Neural progenitor cell (in vitro differentiated cells): Measurements from ENCODE around the gene RBBP8NL.

ENCODE experiments used
- EZH2 ChIP-seq: fragments of 200-600 bp; sonication (generic); IDR thresholded peaks from 2 replicates; pipeline ENCODE4 v1.6.1; 2017; ENCODE audit warnings: antibody characterized with exemption, mild to moderate bottlenecking, moderate library complexity
- EZH2phosphoT487 ChIP-seq: fragments of 200-600 bp; sonication (generic); IDR thresholded peaks from 2 replicates; pipeline ENCODE4 v1.6.1; 2017; ENCODE audit warnings: antibody characterized with exemption
- TF ChIP-seq, protein P1 (sequence below): fragments of 200-600 bp; sonication (generic); IDR thresholded peaks from 2 replicates; pipeline ENCODE4 v1.5.1; 2017; ENCODE audit warnings: antibody characterized with exemption, mild to moderate bottlenecking

DNA sequence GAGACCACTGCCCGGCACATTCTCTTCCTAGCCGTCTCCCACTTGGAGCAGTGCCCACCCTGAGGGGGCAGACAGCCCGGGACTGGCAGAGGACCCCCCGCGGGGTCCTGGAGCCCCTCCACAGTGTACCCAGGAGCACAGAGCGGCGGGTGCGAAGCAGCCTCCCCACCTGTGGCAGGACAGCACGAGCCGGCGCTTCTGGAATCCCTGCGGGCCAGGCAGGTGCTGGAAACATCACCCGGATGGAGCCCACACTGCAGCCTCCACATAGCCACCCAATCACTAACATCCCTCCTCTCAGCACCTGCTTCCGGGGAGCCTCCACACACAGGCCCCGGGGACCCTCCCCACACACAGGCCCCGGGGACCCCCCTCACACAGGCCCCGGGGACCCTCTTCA is 29.8 kb upstream of the RBBP8NL start:
- TF ChIP-seq, protein P1, sequence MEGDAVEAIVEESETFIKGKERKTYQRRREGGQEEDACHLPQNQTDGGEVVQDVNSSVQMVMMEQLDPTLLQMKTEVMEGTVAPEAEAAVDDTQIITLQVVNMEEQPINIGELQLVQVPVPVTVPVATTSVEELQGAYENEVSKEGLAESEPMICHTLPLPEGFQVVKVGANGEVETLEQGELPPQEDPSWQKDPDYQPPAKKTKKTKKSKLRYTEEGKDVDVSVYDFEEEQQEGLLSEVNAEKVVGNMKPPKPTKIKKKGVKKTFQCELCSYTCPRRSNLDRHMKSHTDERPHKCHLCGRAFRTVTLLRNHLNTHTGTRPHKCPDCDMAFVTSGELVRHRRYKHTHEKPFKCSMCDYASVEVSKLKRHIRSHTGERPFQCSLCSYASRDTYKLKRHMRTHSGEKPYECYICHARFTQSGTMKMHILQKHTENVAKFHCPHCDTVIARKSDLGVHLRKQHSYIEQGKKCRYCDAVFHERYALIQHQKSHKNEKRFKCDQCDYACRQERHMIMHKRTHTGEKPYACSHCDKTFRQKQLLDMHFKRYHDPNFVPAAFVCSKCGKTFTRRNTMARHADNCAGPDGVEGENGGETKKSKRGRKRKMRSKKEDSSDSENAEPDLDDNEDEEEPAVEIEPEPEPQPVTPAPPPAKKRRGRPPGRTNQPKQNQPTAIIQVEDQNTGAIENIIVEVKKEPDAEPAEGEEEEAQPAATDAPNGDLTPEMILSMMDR, result no peak
- no peak for TF ChIP-seq EZH2phosphoT487
- TF ChIP-seq EZH2, result no peak
